GM19351 (cell line): ENCODE data around the gene TOR4A.
"Not testable (repeated sequence)": the region's sequence is repeated elsewhere in the genome, so short reads cannot be mapped to it uniquely, and the experiment has no call there.

Experiments
- ATAC-seq: cut with Tn5 transposase; IDR thresholded peaks from one replicate; pipeline ENCODE4 v1.9.1; 2021; ENCODE audit warnings: mild to moderate bottlenecking, moderate library complexity; ENCODE audit not compliant: unreplicated experiment

TOR4A gene

GRCh38 chr9:137251490-137252268 lies 25.8 kb upstream of the TOR4A start:
- no peak for ATAC-seq

GRCh38 chr9:137252555-137253506 lies 24.7 kb upstream of the TOR4A start:
- ATAC-seq = no peak

- ATAC-seq = no peak
Measured at GRCh38 chr9:137253717-137254623, 23.6 kb upstream of the TOR4A start.

GRCh38 chr9:137254624-137255447 lies 22.7 kb upstream of the TOR4A start, which contains the start of gene NELFB:
TSS of gene NELFB (plus strand) at chr9:137255327.
- ATAC-seq = peak; percentile 77

GRCh38 chr9:137255448-137256114 lies 21.9 kb upstream of the TOR4A start:
- peak; percentile 32 for ATAC-seq

DNA sequence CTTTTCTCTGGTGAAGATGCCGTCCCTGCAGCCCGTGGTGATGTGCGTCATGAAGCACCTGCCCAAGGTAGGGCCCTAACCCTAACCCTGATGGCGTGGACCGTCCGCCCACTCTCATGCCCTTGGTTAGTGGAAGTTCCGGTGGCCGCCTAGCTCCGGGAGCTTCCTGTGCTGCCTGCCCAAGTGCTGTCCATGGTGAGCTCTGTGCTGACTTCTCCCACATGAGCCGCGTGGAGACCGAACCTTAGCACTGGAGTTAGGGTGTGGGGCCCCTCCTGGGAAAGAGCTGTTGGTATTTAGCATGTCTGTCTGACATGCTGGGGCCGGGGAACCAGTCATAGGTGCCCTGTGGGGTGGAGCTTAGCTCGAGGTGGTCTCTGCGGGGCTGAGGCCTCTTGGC lies 21.2 kb upstream of the TOR4A start:
- no peak for ATAC-seq

- ATAC-seq = no peak
Measured at GRCh38 chr9:137256856-137257255, 20.7 kb upstream of the TOR4A start.

- ATAC-seq = not testable (repeated sequence)
Measured at GRCh38 chr9:137262173-137262908, 15.2 kb upstream of the TOR4A start.

DNA sequence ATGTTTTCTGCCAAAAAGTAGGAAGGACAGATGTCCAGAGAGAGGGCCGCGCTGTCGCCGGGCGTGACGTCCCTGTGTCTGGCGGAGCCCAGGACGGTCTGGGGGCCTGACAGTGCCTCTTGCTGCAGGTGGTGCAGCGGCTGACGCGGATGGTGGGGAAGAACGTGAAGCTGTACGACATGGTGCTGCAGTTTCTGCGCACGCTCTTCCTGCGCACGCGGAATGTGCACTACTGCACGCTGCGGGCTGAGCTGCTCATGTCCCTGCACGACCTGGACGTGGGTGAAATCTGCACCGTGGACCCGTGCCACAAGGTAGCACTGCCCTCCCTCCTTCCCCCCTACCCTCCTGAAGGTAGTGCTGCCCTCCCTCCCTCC lies 14.6 kb upstream of the TOR4A start:
- ATAC-seq = no peak

DNA sequence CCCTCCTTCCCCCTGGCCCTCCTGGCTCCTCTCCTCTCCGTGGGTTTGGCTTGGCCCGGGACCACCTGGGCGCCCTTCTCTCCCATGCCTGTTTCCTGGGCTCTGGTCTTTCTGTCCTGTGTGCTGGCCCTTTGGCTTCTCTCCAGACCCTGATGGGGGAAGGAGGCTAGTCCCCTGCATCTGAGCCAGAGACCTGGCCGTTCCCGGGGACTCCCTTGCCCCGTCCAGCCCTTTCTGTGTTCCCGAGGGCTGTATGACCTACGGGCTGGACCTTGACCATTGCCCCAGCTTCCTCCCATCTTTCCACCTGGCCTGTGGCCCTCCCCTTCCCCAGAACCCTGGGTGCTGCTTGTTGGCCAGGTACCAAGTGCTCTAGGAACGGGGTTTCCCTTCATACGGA lies 14.0 kb upstream of the TOR4A start:
- ATAC-seq = no peak

DNA sequence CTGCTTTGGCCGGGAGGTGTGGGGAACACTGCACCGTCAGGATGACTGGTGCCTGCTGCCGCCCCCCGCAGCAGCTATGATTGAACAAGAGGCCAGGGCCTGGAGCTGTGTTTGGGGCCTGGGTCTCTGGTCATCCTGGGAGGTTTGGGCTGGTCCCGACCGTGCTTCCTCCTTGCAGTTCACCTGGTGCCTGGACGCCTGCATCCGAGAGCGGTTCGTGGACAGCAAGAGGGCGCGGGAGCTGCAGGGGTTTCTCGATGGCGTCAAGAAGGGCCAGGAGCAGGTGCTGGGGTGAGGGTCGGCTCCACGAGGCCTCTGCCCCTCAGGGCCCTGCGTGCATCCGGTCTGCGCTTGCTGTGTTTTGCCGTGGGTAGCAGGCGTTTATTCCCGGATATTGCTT lies 13.5 kb upstream of the TOR4A start:
- ATAC-seq = no peak

- ATAC-seq = no peak
Measured at GRCh38 chr9:137265496-137266161, 11.9 kb upstream of the TOR4A start.

GRCh38 chr9:137266162-137266527 lies 11.4 kb upstream of the TOR4A start:
- no peak for ATAC-seq

GRCh38 chr9:137266585-137267453 lies 10.7 kb upstream of the TOR4A start:
- ATAC-seq = no peak

GRCh38 chr9:137267933-137268355 lies 9.6 kb upstream of the TOR4A start:
- ATAC-seq = no peak

DNA sequence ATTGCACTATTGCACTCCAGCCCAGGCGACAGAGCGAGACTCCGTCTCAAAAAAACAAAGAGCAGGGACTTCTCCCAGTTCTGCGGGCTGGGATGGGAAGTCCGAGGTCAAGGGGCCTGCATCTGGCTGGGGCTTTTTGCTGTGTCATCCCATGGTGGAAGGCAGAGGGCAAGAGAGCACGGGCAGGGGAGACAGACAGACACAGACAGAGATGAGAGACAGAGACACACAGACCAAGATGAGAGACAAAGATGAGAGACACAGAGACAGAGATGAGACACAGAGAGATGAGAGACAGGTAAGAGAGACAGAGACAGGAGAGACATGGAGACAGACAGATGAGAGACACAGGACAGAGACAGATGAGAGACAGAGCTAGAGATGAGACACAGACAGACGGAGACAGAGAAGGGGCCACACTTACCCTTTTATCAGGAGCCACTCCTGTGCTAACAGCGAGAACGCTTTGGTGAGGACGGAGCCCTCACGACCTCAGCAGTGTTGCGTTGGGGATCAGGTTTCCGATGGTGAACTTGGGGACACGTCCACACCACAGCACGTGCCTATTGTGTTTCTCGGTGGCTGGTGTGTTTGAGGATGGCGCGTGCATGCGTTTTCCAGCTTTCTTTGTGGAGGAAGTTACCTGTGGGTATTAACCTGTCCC lies 8.9 kb upstream of the TOR4A start:
- no peak for ATAC-seq
